Endothelial cell (in vitro differentiated cells): Measurements from ENCODE around the gene PSD. TPM values are rescaled to one million over a fixed set of nuclear protein-coding genes. Genes with fewer than 3 reads are reported as not detected.

ENCODE experiments used
- DNase-seq: peaks from one replicate; pipeline ENCODE4 v3.0.0; 2021; ENCODE audit warnings: low spot score
- H3K27ac Mint-ChIP-seq: one replicate; pipeline ENCODE4 v1.8.0; 2021; ENCODE audit warnings: mixed read lengths, inconsistent platforms; ENCODE audit not compliant: unreplicated experiment
- H3K27me3 Mint-ChIP-seq: one replicate; pipeline ENCODE4 v1.8.0; 2021; ENCODE audit warnings: mild to moderate bottlenecking, moderate library complexity, mixed read lengths, inconsistent platforms; ENCODE audit not compliant: unreplicated experiment
- H3K36me3 Mint-ChIP-seq: one replicate; pipeline ENCODE4 v1.8.0; 2021; ENCODE audit warnings: mild to moderate bottlenecking, low read depth, mixed read lengths, inconsistent platforms; ENCODE audit not compliant: unreplicated experiment
- H3K4me1 Mint-ChIP-seq: one replicate; pipeline ENCODE4 v1.8.0; 2021; ENCODE audit warnings: mild to moderate bottlenecking, mixed read lengths, inconsistent platforms; ENCODE audit not compliant: unreplicated experiment
- H3K4me3 Mint-ChIP-seq: one replicate; pipeline ENCODE4 v1.8.0; 2021; ENCODE audit warnings: mild to moderate bottlenecking, mixed read lengths, inconsistent platforms; ENCODE audit not compliant: unreplicated experiment
- H3K9me3 Mint-ChIP-seq: one replicate; pipeline ENCODE4 v1.8.0; 2021; ENCODE audit warnings: mixed read lengths, inconsistent platforms; ENCODE audit not compliant: unreplicated experiment
- CTCF ChIP-seq: fragments of 200-600 bp; sonication (generic); IDR thresholded peaks from one replicate; pipeline ENCODE4 v1.5.0; 2021; ENCODE audit warnings: antibody characterized with exemption; ENCODE audit not compliant: unreplicated experiment
- total RNA-seq: library from RNA; stranded (reverse); fragmentation: NEBNext Ultra II Directional; extraction: Animal tissue kit (Norgen Biotek cat#: 25700); gene quantifications from one replicate; pipeline ENCODE4 v1.2.1, GENCODE V29; 2021; ENCODE audit not compliant: unreplicated experiment

The PSD gene
- total RNA-seq, 1 donor from 2014 or later = 0.31 TPM

GRCh38 chr10:102433619-102434046, 15.0 kb upstream of the PSD start:
- H3K4me1 Mint-ChIP-seq = peaks cover 47% of the 10 kb centered on the region
- no peak for DNase-seq
- no peak overlapping the region for H3K27ac Mint-ChIP-seq
- no peak overlapping the region for H3K4me3 Mint-ChIP-seq
- no peaks in the 10 kb centered on the region for H3K9me3 Mint-ChIP-seq
- H3K27me3 Mint-ChIP-seq = peaks cover 14% of the 10 kb centered on the region
- H3K36me3 Mint-ChIP-seq = no peaks in the 10 kb centered on the region
- TF ChIP-seq CTCF = no peak

- H3K27ac Mint-ChIP-seq = peak within 1 kb of the TSS; percentile 74
- TF ChIP-seq CTCF = no peak
- no peaks in the 10 kb centered on the region for H3K36me3 Mint-ChIP-seq
- H3K4me3 Mint-ChIP-seq = peak within 1 kb of the TSS; percentile 96
- peaks cover 39% of the 10 kb centered on the region for H3K4me1 Mint-ChIP-seq
- H3K27me3 Mint-ChIP-seq = peaks cover 14% of the 10 kb centered on the region
- H3K9me3 Mint-ChIP-seq = no peaks in the 10 kb centered on the region
- peak; percentile 95 for DNase-seq
These were observed 13.8 kb upstream of the PSD start, which contains the start of gene CUEDC2 for GRCh38 chr10:102432162-102432950. CUEDC2 (minus strand) TSS chr10:102432574; CDS start chr10:102425188, 7,386 bp downstream.

- Mint-ChIP-seq H3K4me1 (peaks cover 34% of the 10 kb centered on the region), H3K4me3 (peak overlapping the region; percentile 96), H3K9me3 (no peaks in the 10 kb centered on the region), H3K36me3 (no peaks in the 10 kb centered on the region), H3K27ac (peak overlapping the region; percentile 57), H3K27me3 (peaks cover 10% of the 10 kb centered on the region)
- TF ChIP-seq CTCF = no peak
- no peak for DNase-seq
These were observed 13.0 kb upstream of the PSD start for GRCh38 chr10:102431452-102432124.

- Mint-ChIP-seq H3K27ac (no peak overlapping the region), H3K36me3 (peaks cover 2% of the 10 kb centered on the region), H3K4me1 (peaks cover 16% of the 10 kb centered on the region), H3K9me3 (no peaks in the 10 kb centered on the region), H3K4me3 (no peak overlapping the region), H3K27me3 (peaks cover 8% of the 10 kb centered on the region)
- TF ChIP-seq CTCF = no peak
- no peak for DNase-seq
These were observed 10.9 kb upstream of the PSD start for GRCh38 chr10:102429468-102429867.

GRCh38 chr10:102426803-102427287, 8.3 kb upstream of the PSD start:
- Mint-ChIP-seq H3K4me3 (no peak overlapping the region), H3K9me3 (no peaks in the 10 kb centered on the region), H3K27me3 (peaks cover 7% of the 10 kb centered on the region), H3K36me3 (peaks cover 8% of the 10 kb centered on the region), H3K4me1 (peaks cover 13% of the 10 kb centered on the region), H3K27ac (no peak overlapping the region)
- no peak for DNase-seq
- no peak for TF ChIP-seq CTCF
